GM12878 (cell line): ENCODE data around the gene DBNL. TPM values are rescaled to one million over a fixed set of nuclear protein-coding genes. Genes with fewer than 3 reads are reported as not detected.

Source experiments
- E2F8 ChIP-seq: fragments of 450-650 bp; IDR thresholded peaks from 2 replicates; pipeline ENCODE4 v1.6.1; 2018; ENCODE audit warnings: mild to moderate bottlenecking, low read depth, moderate library complexity; ENCODE audit not compliant: partially characterized antibody
- FOXK2 ChIP-seq: fragments of 450-650 bp; IDR thresholded peaks from 2 replicates; pipeline ENCODE4 v1.6.1; 2017; ENCODE audit warnings: mild to moderate bottlenecking, moderate library complexity
- IRF5 ChIP-seq: fragments of 450-650 bp; IDR thresholded peaks from 2 replicates; pipeline ENCODE4 v1.6.1; 2017; ENCODE audit warnings: borderline replicate concordance
- MLLT1 ChIP-seq: fragments of 450-650 bp; IDR thresholded peaks from 2 replicates; pipeline ENCODE4 v1.6.1; 2016; ENCODE audit warnings: mild to moderate bottlenecking
- NKRF ChIP-seq: fragments of 450-650 bp; conservative IDR thresholded peaks from 2 replicates; pipeline ENCODE4 v1.6.1; 2017; ENCODE audit warnings: mild to moderate bottlenecking, moderate library complexity
- SIN3A ChIP-seq: IDR thresholded peaks from 2 replicates; pipeline ENCODE4 v1.6.1; 2012; ENCODE audit warnings: low read depth, low read length, improper control_type of control experiment
- SMC3 ChIP-seq: IDR thresholded peaks from 2 replicates; pipeline ENCODE4 v1.6.1; 2011; ENCODE audit warnings: low read length, improper control_type of control experiment, borderline replicate concordance
- SPI1 ChIP-seq: IDR thresholded peaks from 2 replicates; pipeline ENCODE4 v1.6.1; 2011; ENCODE audit warnings: low read depth, mild to moderate bottlenecking, low read length, moderate library complexity, borderline replicate concordance; ENCODE audit not compliant: insufficient read depth
- TAF1 ChIP-seq: IDR thresholded peaks from 2 replicates; pipeline ENCODE4 v1.6.1; 2011; ENCODE audit warnings: mild to moderate bottlenecking, low read depth, low read length, borderline replicate concordance
- TCF12 ChIP-seq: IDR thresholded peaks from 2 replicates; pipeline ENCODE4 v1.6.1; 2011; ENCODE audit warnings: low read depth, mild to moderate bottlenecking, low read length
- USF1 ChIP-seq: IDR thresholded peaks from 2 replicates; pipeline ENCODE4 v1.6.1; 2011; ENCODE audit warnings: borderline replicate concordance, low read depth, mild to moderate bottlenecking, moderate library complexity, mixed read lengths, low read length; ENCODE audit not compliant: insufficient read depth; ENCODE audit errors: extremely low read length
- YBX1 ChIP-seq: fragments of 450-650 bp; IDR thresholded peaks from 2 replicates; pipeline ENCODE4 v1.6.1; 2016; ENCODE audit warnings: antibody characterized with exemption
- ZBED1 ChIP-seq: IDR thresholded peaks from 2 replicates; pipeline ENCODE4 v1.6.1; 2016; ENCODE audit warnings: borderline replicate concordance
- polyA plus RNA-seq, 11 experiments: library from polyadenylated mRNA; depleted of rRNA in 4 of 11; unstranded in 6 of 11; stranded (reverse) in 5 of 11; fragments of >200 nt; fragmentation: Nextera tagmentation in 4 of 11; fragmentation: Illumina TruSeq in 1 of 11; extraction: Ambion mirVana in 4 of 11; extraction: Trizol in 1 of 11; gene quantifications; 1 replicate in 1 of 11; 2 replicates in 10 of 11; pipeline versions ENCODE4 v1.2.1 to v1.2.3, GENCODE V29; 2011 to 2016; ENCODE audit warnings: inconsistent platforms in 2 of 11, missing spikeins in 2 of 11, low read depth in 1 of 11
- total RNA-seq, 4 experiments: library from RNA; depleted of rRNA in 3 of 4; stranded (reverse); fragments of >200 nt in 3 of 4; fragmentation: Illumina TruSeq in 1 of 4; extraction: Trizol in 1 of 4; gene quantifications; 2 replicates each; pipeline versions ENCODE4 v1.2.1 to v1.2.3, GENCODE V29; 2013 to 2021

The DBNL gene
- total and polyA plus RNA-seq, 10 of the 15 experiments (the other 5 are each of a cell fraction or from before 2014, with no cell fraction given), result 4.1 to 179 (median 84.3) TPM

GRCh38 chr7:44063547-44063893 lies 19.0 kb downstream of the DBNL start (continued):
- TF ChIP-seq MLLT1 (no peak), SPI1 (no peak), USF1 (no peak), TCF12 (no peak), ZBED1 (no peak), YBX1 (no peak), SIN3A (no peak), SMC3 (no peak), E2F8 (no peak), IRF5 (no peak), TAF1 (no peak), NKRF (no peak), FOXK2 (no peak)
